KMS-11 (cell line): ENCODE results near the gene THUMPD1.

Experiments used
- H2AFZ ChIP-seq: fragments of 200-600 bp; sonication (generic); 2 replicates; pipeline ENCODE4 v1.6.1; 2016; ENCODE audit warnings: antibody characterized with exemption, mixed run types, low read depth
- H3K27ac ChIP-seq: fragments of 200-600 bp; sonication (generic); 2 replicates; pipeline ENCODE4 v1.6.1; 2016; ENCODE audit warnings: mild to moderate bottlenecking, mixed run types
- H3K27me3 ChIP-seq: fragments of 200-600 bp; sonication (generic); 2 replicates; pipeline ENCODE4 v1.6.1; 2017; ENCODE audit warnings: mild to moderate bottlenecking, low read depth, mixed run types, moderate library complexity; ENCODE audit not compliant: insufficient read depth
- H3K36me3 ChIP-seq: fragments of 200-600 bp; sonication (generic); 2 replicates; pipeline ENCODE4 v1.6.1; 2017; ENCODE audit warnings: mild to moderate bottlenecking, mixed run types; ENCODE audit not compliant: insufficient read depth
- H3K4me1 ChIP-seq: fragments of 200-600 bp; sonication (generic); 2 replicates; pipeline ENCODE4 v1.6.1; 2016; ENCODE audit warnings: mild to moderate bottlenecking, low read depth, mixed run types; ENCODE audit not compliant: poor library complexity, severe bottlenecking
- H3K4me2 ChIP-seq: fragments of 200-600 bp; sonication (generic); 2 replicates; pipeline ENCODE4 v1.7.0; 2016; ENCODE audit warnings: mild to moderate bottlenecking, mixed run types
- H3K4me3 ChIP-seq: fragments of 200-600 bp; sonication (generic); IDR thresholded peaks from 2 replicates; pipeline ENCODE4 v1.6.1; 2017; ENCODE audit warnings: low read depth, low read length, mixed read lengths; ENCODE audit not compliant: insufficient read depth
- H3K79me2 ChIP-seq: fragments of 200-600 bp; sonication (generic); 2 replicates; pipeline ENCODE4 v1.6.1; 2016; ENCODE audit warnings: low read depth, mixed run types; ENCODE audit not compliant: insufficient read depth
- H3K9ac ChIP-seq: fragments of 200-600 bp; sonication (generic); 2 replicates; pipeline ENCODE4 v1.6.1; 2016; ENCODE audit warnings: mild to moderate bottlenecking, mixed run types
- H4K20me1 ChIP-seq: fragments of 200-600 bp; sonication (generic); 2 replicates; pipeline ENCODE4 v1.6.1; 2016; ENCODE audit warnings: mild to moderate bottlenecking, mixed run types; ENCODE audit not compliant: insufficient read depth
- CTCF ChIP-seq: fragments of 200-600 bp; sonication (generic); conservative IDR thresholded peaks from 2 replicates; pipeline ENCODE4 v1.6.1; 2017; ENCODE audit warnings: low read depth, mild to moderate bottlenecking, antibody characterized with exemption, low read length, moderate library complexity, mixed read lengths

Gene THUMPD1

GRCh38 chr16:20747030-20747816, 5.6 kb upstream of the THUMPD1 start:
- peaks cover under 1% of the 10 kb centered on the region for H3K4me1 ChIP-seq

GRCh38 chr16:20746461-20746860, 4.8 kb upstream of the THUMPD1 start:
- Histone ChIP-seq H3K27me3 (no peaks in the 10 kb centered on the region), H3K27ac (no peak overlapping the region), H3K9ac (no peak overlapping the region), H3K36me3 (no peaks in the 10 kb centered on the region), H4K20me1 (no peaks in the 10 kb centered on the region), H3K4me2 (no peak overlapping the region), H3K4me1 (peaks cover 5% of the 10 kb centered on the region), H3K4me3 (no peak overlapping the region), H3K79me2 (no peaks in the 10 kb centered on the region), H2AFZ (no peak overlapping the region)
- TF ChIP-seq CTCF, result no peak

More at GRCh38 chr16:20747030-20747816, 5.6 kb upstream of the THUMPD1 start:
- Histone ChIP-seq H3K36me3 (no peaks in the 10 kb centered on the region), H3K4me3 (no peak overlapping the region), H2AFZ (no peak overlapping the region), H4K20me1 (no peaks in the 10 kb centered on the region), H3K27me3 (no peaks in the 10 kb centered on the region), H3K9ac (no peak overlapping the region), H3K79me2 (no peaks in the 10 kb centered on the region), H3K27ac (no peak overlapping the region), H3K4me2 (no peak overlapping the region)
- no peak for TF ChIP-seq CTCF

- no peaks in the 10 kb centered on the region for H3K36me3 ChIP-seq
- peaks cover 11% of the 10 kb centered on the region for H3K79me2 ChIP-seq
- no peak overlapping the region for H3K9ac ChIP-seq
- TF ChIP-seq CTCF, result no peak
- H3K4me3 ChIP-seq, result no peak overlapping the region
- no peaks in the 10 kb centered on the region for H3K27me3 ChIP-seq
- peaks cover 9% of the 10 kb centered on the region for H4K20me1 ChIP-seq
- no peak overlapping the region for H3K4me2 ChIP-seq
- H3K4me1 ChIP-seq, result peaks cover 11% of the 10 kb centered on the region
- no peak overlapping the region for H2AFZ ChIP-seq
- no peak overlapping the region for H3K27ac ChIP-seq
Observed at GRCh38 chr16:20744922-20745440, 3.4 kb upstream of the THUMPD1 start.

GRCh38 chr16:20743591-20743990, 2.0 kb upstream of the THUMPD1 start:
- peaks cover 25% of the 10 kb centered on the region for H3K79me2 ChIP-seq
- H3K27ac ChIP-seq, result no peak overlapping the region
- H3K9ac ChIP-seq, result no peak overlapping the region
- H3K4me1 ChIP-seq, result peaks cover 17% of the 10 kb centered on the region
- H3K4me3 ChIP-seq, result no peak overlapping the region
- no peaks in the 10 kb centered on the region for H3K36me3 ChIP-seq
- no peak overlapping the region for H2AFZ ChIP-seq
- no peaks in the 10 kb centered on the region for H3K27me3 ChIP-seq
- no peak overlapping the region for H3K4me2 ChIP-seq
- peaks cover 10% of the 10 kb centered on the region for H4K20me1 ChIP-seq
- no peak for TF ChIP-seq CTCF
